Right atrium auricular region (tissue), 2 donors: ENCODE results near the gene ZNF25. TPM values are rescaled to one million over a fixed set of nuclear protein-coding genes. Genes with fewer than 3 reads are reported as not detected.
"Not testable (repeated sequence)": the region's sequence is repeated elsewhere in the genome, so short reads cannot be mapped to it uniquely, and the experiment has no call there.

Experiments used
- DNase-seq: peaks from one replicate; pipeline ENCODE4 v3.0.0-alpha.2; 2019; ENCODE audit warnings: low spot score
- H3K27ac ChIP-seq, 2 donors: fragments of 200-600 bp; sonication (generic); 1 replicate in 1 of 2; 2 replicates in 1 of 2; pipeline ENCODE4 v1.5.1; 2016 to 2019
- H3K27me3 ChIP-seq, 2 donors: fragments of 200-600 bp; sonication (generic); one replicate each; pipeline versions ENCODE4 v1.5.1 to v1.6.0; 2017 to 2019
- H3K36me3 ChIP-seq: fragments of 200-600 bp; sonication (generic); one replicate; pipeline ENCODE4 v1.5.1; 2016
- H3K4me1 ChIP-seq, 2 donors: fragments of 200-600 bp; sonication (generic); one replicate each; pipeline versions ENCODE4 v1.5.1 to v1.6.0; 2017 to 2019
- H3K4me3 ChIP-seq, 2 donors: fragments of 200-600 bp; sonication (generic); 1 replicate in 1 of 2; 2 replicates in 1 of 2; pipeline ENCODE4 v1.5.1; 2017 to 2019; ENCODE audit warnings: mild to moderate bottlenecking in 1 of 2, moderate library complexity in 1 of 2
- H3K9me3 ChIP-seq, 2 donors: fragments of 200-600 bp; sonication (generic); one replicate each; pipeline ENCODE4 v1.5.1; 2019
- CTCF ChIP-seq, 2 donors: fragments of 200-600 bp; sonication (generic); IDR thresholded peaks; one replicate each; pipeline ENCODE4 v1.5.1; 2019; ENCODE audit warnings: antibody characterized with exemption in 2 of 2
- total RNA-seq, 2 donors: library from RNA; depleted of rRNA; stranded (reverse); fragments of >200 nt; gene quantifications; one replicate each; pipeline ENCODE4 v1.1.0, GENCODE V29; 2016

The ZNF25 gene
- total RNA-seq, 2 donors from 2014 or later, result 12.6 to 20.6 TPM

GRCh38 chr10:38007551-38007950 lies 31.1 kb upstream of the ZNF25 start:
- Histone ChIP-seq H3K9me3 (no peaks in the 10 kb centered on the region), H3K4me3 (no peak overlapping the region), H3K27me3 (no peaks in the 10 kb centered on the region)

GRCh38 chr10:38003588-38003987 lies 27.1 kb upstream of the ZNF25 start:
- TF ChIP-seq CTCF (IDR thresholded peaks at IDR 0.05), result no peak
- H3K4me1 ChIP-seq, result no peaks in the 10 kb centered on the region
- no peak overlapping the region for H3K27ac ChIP-seq
- no peak for DNase-seq
- H3K27me3 ChIP-seq, result no peaks in the 10 kb centered on the region
- no peaks in the 10 kb centered on the region for H3K9me3 ChIP-seq
- H3K4me3 ChIP-seq, result no peak overlapping the region
- H3K36me3 ChIP-seq, result no peaks in the 10 kb centered on the region

More at GRCh38 chr10:38007551-38007950, 31.1 kb upstream of the ZNF25 start:
- Histone ChIP-seq H3K27ac (no peak overlapping the region), H3K4me1 (peaks cover 0 to 8% of the 10 kb centered on the region in 2 donors), H3K36me3 (peaks cover under 1% of the 10 kb centered on the region)
- TF ChIP-seq CTCF (IDR thresholded peaks at IDR 0.05), result no peak
- no peak for DNase-seq

GRCh38 chr10:38003026-38003425 lies 26.6 kb upstream of the ZNF25 start:
- TF ChIP-seq CTCF (IDR thresholded peaks at IDR 0.05), result no peak
- Histone ChIP-seq H3K36me3 (no peaks in the 10 kb centered on the region), H3K27me3 (no peaks in the 10 kb centered on the region), H3K27ac (no peak overlapping the region), H3K4me1 (no peaks in the 10 kb centered on the region), H3K9me3 (no peaks in the 10 kb centered on the region), H3K4me3 (no peak overlapping the region)
- DNase-seq, result no peak

- H3K27ac ChIP-seq, DNase-seq, H3K27me3 ChIP-seq, H3K4me1 ChIP-seq, H3K4me3 ChIP-seq, H3K36me3 ChIP-seq, H3K9me3 ChIP-seq: not testable (repeated sequence)
Observed at GRCh38 chr10:38000474-38000873, 24.0 kb upstream of the ZNF25 start.

- not testable (repeated sequence) for H3K4me3 ChIP-seq, DNase-seq, H3K36me3 ChIP-seq
Observed at GRCh38 chr10:37998920-37999319, 22.5 kb upstream of the ZNF25 start.

GRCh38 chr10:37992083-37992482 lies 15.6 kb upstream of the ZNF25 start:
- Histone ChIP-seq H3K27me3 (no peaks in the 10 kb centered on the region), H3K4me1 (no peaks in the 10 kb centered on the region), H3K27ac (no peak overlapping the region)

More at GRCh38 chr10:37998920-37999319, 22.5 kb upstream of the ZNF25 start:
- not testable (repeated sequence) for H3K27me3 ChIP-seq, H3K9me3 ChIP-seq, H3K4me1 ChIP-seq, H3K27ac ChIP-seq

More at GRCh38 chr10:37992083-37992482, 15.6 kb upstream of the ZNF25 start:
- Histone ChIP-seq H3K4me3 (no peak overlapping the region), H3K9me3 (no peaks in the 10 kb centered on the region), H3K36me3 (no peaks in the 10 kb centered on the region)
- DNase-seq, result no peak
- no peak for TF ChIP-seq CTCF (IDR thresholded peaks at IDR 0.05)
